Type B pancreatic cell (in vitro differentiated cells): ENCODE measurements around the gene POLR2J2. TPM values are rescaled to one million over a fixed set of nuclear protein-coding genes. Genes with fewer than 3 reads are reported as not detected.
"Not testable (repeated sequence)": the region's sequence is repeated elsewhere in the genome, so short reads cannot be mapped to it uniquely, and the experiment has no call there.

Experiments used
- DNase-seq: peaks from one replicate; pipeline ENCODE4 v3.0.0; 2021; ENCODE audit warnings: mixed read lengths; ENCODE audit not compliant: unreplicated experiment; ENCODE audit errors: extremely low spot score
- H3K27ac Mint-ChIP-seq: 2 replicates; pipeline ENCODE4 v1.8.0; 2021; ENCODE audit warnings: mild to moderate bottlenecking, mixed read lengths
- H3K27me3 Mint-ChIP-seq: 2 replicates; pipeline ENCODE4 v1.8.0; 2021; ENCODE audit warnings: mixed read lengths
- H3K36me3 Mint-ChIP-seq: 2 replicates; pipeline ENCODE4 v1.8.0; 2021; ENCODE audit warnings: mixed read lengths
- H3K4me1 Mint-ChIP-seq: one replicate; pipeline ENCODE4 v1.8.0; 2021; ENCODE audit warnings: mixed read lengths; ENCODE audit not compliant: unreplicated experiment
- H3K4me3 Mint-ChIP-seq: 2 replicates; pipeline ENCODE4 v1.8.0; 2021; ENCODE audit warnings: mild to moderate bottlenecking, mixed read lengths
- H3K9me3 Mint-ChIP-seq: 2 replicates; pipeline ENCODE4 v1.8.0; 2021; ENCODE audit warnings: mixed read lengths
- total RNA-seq: library from RNA; stranded (reverse); gene quantifications from 2 replicates; pipeline ENCODE4 v1.2.1, GENCODE V29; 2021; ENCODE audit warnings: low replicate concordance

POLR2J2 gene
- total RNA-seq, 1 donor from 2014 or later = 9.4 TPM

DNA sequence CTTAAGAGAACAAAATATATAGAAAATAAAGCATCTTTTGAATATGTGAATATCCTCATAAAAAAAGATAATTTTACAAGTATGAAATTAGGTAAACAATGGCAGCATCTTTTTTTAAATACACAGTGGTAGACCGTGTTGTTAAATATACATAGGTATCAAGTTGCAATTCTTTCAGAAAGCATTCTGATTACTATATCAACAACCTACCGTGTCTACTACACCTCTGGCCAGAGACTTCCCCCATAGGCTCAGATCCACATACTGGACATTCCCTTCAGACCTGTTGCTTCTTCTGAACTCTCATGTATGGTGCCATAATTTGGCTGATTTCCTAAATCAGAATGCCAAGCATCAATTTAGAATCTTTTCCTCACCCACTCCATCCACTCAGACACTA is 22.5 kb upstream of the POLR2J2 start:
- H3K4me1 Mint-ChIP-seq, DNase-seq, H3K36me3 Mint-ChIP-seq, H3K27ac Mint-ChIP-seq, H3K4me3 Mint-ChIP-seq, H3K9me3 Mint-ChIP-seq: not testable (repeated sequence)
- H3K27me3 Mint-ChIP-seq = peaks cover 33% of the 10 kb centered on the region

DNA sequence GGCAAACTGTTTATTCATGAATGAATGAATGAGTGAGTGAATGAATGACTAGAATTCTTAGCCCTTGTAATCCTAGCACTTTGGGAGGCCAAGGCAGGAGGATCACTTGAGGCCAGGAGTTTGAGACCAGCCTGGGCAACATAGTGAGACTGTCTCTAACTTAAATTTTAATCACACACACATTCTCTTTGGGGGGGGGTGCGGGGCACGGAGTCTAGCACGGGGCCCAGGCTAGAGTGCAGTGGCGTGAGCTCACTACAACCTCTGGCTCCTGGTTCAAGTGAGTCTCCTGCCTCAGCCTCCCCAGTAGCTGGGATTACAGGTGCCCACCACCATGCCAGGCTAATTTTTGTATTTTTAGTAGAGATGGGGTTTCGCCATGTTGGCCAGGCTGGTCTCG is 19.1 kb upstream of the POLR2J2 start:
- H3K27me3 Mint-ChIP-seq = peaks cover 27% of the 10 kb centered on the region
- not testable (repeated sequence) for H3K27ac Mint-ChIP-seq, DNase-seq, H3K4me1 Mint-ChIP-seq, H3K9me3 Mint-ChIP-seq, H3K36me3 Mint-ChIP-seq, H3K4me3 Mint-ChIP-seq

DNA sequence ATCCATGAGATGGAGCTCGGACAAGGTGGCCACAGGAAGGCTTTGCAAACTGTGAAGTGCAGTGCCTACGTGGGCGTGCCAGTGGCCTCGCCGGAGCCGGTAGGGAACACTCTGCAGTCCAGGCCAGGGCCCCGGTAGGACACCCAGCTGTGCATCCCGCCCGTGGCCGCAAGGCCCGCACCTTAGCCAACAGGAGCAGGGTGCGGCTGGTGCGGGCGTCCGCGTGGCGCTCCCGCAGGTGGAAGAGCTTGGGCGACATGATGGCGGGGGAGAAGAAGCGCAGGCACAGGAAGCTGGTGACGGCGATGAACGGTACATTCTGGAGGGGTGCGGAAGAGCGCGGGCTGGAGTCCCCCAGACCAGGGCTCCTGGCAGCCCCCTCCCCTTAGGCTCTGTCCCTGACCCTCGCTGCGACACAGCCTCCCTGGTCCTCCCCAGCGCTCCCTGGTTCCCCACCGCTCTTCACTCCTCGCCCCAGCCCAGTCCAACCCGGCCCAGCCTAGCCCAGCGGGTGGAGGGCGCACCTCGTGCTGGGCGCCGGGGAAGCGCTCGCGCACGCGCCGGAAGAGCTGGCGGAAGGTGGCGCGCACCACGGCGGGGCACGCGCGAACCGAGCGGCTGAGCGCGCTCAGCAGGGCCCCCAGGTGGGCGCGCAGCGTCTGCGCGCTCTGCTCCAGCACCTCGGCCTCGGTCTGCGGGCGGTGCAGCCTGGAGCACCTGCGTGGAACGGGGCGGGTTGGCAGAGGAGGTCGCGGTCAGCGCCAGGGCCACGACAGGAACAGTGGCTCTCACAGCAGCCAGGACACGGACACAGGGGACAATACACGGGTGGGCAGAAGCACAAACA is 18.2 kb upstream of the POLR2J2 start:
- H3K36me3 Mint-ChIP-seq, H3K27ac Mint-ChIP-seq, H3K4me3 Mint-ChIP-seq, H3K9me3 Mint-ChIP-seq, DNase-seq, H3K4me1 Mint-ChIP-seq: not testable (repeated sequence)
- peaks cover 25% of the 10 kb centered on the region for H3K27me3 Mint-ChIP-seq

DNA sequence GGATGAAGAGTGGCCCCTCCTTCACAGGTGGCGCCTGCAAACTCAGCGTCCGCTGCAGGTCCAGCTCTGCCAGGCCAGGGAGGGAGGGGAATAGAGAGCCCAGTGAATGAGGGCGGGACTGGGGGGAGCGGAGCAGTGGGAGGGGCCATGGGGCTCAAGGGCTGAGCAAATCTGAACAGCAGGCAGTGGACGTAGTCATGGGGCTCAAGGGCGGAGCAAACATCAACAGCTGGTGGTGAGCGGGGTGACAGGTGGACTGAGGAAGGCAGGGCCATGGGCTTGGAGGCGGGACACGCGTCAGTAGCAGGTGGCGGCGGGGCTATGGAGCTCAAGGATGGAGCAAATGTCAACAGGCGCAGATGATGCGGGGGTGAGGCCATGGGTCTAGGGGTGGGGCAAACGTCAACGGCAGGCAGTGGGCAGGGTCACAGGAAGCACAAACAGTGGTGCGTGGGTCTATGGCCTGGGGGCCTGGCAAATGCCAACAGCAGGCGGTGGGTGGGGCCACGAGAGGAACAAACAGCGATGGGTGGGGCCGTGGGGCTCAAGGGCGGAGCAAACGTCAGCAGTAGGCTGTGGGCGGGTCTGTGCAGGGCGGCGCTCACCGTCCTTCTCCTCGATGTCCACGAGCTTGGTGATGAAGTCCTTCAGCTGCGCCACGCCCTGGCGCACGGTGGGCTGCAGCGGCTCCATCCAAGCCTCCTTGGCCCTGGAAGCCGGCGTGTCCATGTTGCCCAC is 17.0 kb upstream of the POLR2J2 start:
- H3K27ac Mint-ChIP-seq, H3K36me3 Mint-ChIP-seq, H3K9me3 Mint-ChIP-seq, H3K4me1 Mint-ChIP-seq, H3K4me3 Mint-ChIP-seq, DNase-seq: not testable (repeated sequence)
- peaks cover 19% of the 10 kb centered on the region for H3K27me3 Mint-ChIP-seq

DNA sequence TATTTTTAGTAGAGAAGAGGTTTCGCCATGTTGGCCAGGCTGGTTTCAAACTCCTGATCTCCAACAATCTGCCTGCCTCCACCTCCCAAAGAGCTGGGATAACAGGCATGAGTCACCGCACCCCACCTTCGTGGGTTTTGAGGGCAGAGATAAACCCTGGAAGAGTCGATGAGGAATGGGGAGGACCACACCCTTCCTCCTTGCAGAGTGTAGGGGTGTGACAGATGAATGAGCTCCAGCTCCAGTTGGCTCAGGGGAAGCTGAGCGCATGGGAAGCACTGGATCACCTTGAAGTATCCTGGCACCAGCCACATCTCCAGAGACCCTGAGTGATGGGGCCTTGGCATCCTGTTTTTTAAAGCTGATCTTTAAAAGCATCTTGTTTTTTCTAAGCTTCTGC is 11.1 kb upstream of the POLR2J2 start:
- not testable (repeated sequence) for H3K36me3 Mint-ChIP-seq, DNase-seq, H3K27me3 Mint-ChIP-seq, H3K27ac Mint-ChIP-seq, H3K4me3 Mint-ChIP-seq, H3K4me1 Mint-ChIP-seq, H3K9me3 Mint-ChIP-seq

GRCh38 chr7:102680780-102681179 is 9.3 kb upstream of the POLR2J2 start:
- not testable (repeated sequence) for H3K27ac Mint-ChIP-seq

DNA sequence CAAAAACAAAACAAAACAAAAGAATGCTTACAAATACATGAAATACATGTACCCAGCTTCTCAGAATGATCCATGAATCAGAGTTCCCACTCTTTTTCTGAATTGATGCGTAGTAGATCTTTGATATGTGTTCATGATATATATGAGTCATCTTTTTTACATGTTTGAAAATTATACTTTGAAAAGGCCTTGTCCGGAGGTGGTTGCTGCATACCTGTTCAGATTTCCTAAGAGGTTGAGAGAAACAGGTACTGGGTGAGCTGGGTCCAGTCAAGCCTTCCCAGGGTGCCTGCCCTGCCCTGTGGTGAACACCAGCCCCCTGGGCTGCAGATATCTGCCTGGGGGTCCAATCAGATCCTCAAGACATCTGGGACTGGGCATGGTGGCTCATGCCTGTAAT is 4.1 kb upstream of the POLR2J2 start:
- not testable (repeated sequence) for H3K9me3 Mint-ChIP-seq, H3K27me3 Mint-ChIP-seq, DNase-seq, H3K4me3 Mint-ChIP-seq, H3K36me3 Mint-ChIP-seq, H3K4me1 Mint-ChIP-seq, H3K27ac Mint-ChIP-seq

More at GRCh38 chr7:102680780-102681179, 9.3 kb upstream of the POLR2J2 start:
- not testable (repeated sequence) for DNase-seq, H3K27me3 Mint-ChIP-seq, H3K9me3 Mint-ChIP-seq, H3K4me1 Mint-ChIP-seq, H3K4me3 Mint-ChIP-seq, H3K36me3 Mint-ChIP-seq

GRCh38 chr7:102673447-102674067 is 2.1 kb upstream of the POLR2J2 start:
- not testable (repeated sequence) for H3K27ac Mint-ChIP-seq, H3K4me1 Mint-ChIP-seq, H3K36me3 Mint-ChIP-seq, H3K9me3 Mint-ChIP-seq, DNase-seq, H3K4me3 Mint-ChIP-seq, H3K27me3 Mint-ChIP-seq

- not testable (repeated sequence) for H3K4me1 Mint-ChIP-seq, DNase-seq, H3K9me3 Mint-ChIP-seq, H3K4me3 Mint-ChIP-seq, H3K27me3 Mint-ChIP-seq, H3K27ac Mint-ChIP-seq, H3K36me3 Mint-ChIP-seq
These were observed 469 bp upstream of the POLR2J2 start for GRCh38 chr7:102671956-102672307.

DNA sequence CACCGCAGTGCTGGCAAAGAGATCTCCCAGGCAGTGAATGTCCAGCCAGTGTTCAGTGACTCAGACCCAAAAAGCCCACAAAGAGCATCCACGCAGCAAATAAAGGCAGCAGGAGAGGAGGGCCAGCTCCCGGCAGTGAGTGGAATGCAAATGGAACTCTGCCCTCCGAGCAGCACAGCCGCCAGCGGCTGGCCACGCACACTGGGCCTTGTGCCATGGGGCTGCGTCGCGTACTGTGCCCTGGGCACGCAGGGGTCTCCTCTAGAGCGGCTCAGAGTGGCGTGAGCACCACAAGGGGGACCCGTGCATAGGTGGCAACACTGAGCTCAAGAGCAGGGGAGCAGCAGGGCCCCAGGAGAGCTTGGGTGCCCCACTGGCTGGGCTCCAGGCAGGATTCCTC is 3.9 kb downstream of the POLR2J2 start:
- H3K9me3 Mint-ChIP-seq, H3K27ac Mint-ChIP-seq, H3K4me3 Mint-ChIP-seq, DNase-seq, H3K27me3 Mint-ChIP-seq, H3K36me3 Mint-ChIP-seq, H3K4me1 Mint-ChIP-seq: not testable (repeated sequence)

DNA sequence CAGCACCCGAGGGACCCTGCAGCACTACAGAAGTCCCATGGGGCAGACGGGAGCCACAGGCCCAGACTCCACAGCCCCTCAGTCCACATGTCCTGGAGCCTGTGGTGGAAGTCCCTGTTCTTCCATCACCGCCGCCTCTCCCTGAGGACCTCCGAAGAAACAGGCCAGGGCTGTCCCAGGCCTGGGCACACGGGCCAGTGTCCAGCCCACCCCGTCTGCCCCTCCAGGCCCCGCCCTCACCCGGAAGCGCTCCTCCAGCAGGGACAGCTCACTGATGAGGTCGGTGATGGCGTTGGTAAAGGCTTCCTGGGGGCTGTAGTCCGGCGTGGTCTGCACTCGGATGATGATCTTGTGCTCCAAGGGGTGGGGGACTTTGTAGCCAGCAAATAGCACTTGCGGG is 4.6 kb downstream of the POLR2J2 start:
- not testable (repeated sequence) for H3K4me1 Mint-ChIP-seq, H3K27me3 Mint-ChIP-seq, H3K36me3 Mint-ChIP-seq, H3K27ac Mint-ChIP-seq, H3K4me3 Mint-ChIP-seq, DNase-seq, H3K9me3 Mint-ChIP-seq

GRCh38 chr7:102664765-102665164 is 6.7 kb downstream of the POLR2J2 start:
- not testable (repeated sequence) for H3K4me3 Mint-ChIP-seq, H3K36me3 Mint-ChIP-seq, H3K9me3 Mint-ChIP-seq, H3K4me1 Mint-ChIP-seq, H3K27me3 Mint-ChIP-seq, H3K27ac Mint-ChIP-seq, DNase-seq

GRCh38 chr7:102649924-102650323 is 21.5 kb downstream of the POLR2J2 start, which contains the start of gene SPDYE2B:
SPDYE2B (plus strand) TSS chr7:102650319; CDS start chr7:102652349, 2,030 bp downstream.
- DNase-seq, H3K9me3 Mint-ChIP-seq, H3K27ac Mint-ChIP-seq, H3K4me3 Mint-ChIP-seq, H3K27me3 Mint-ChIP-seq, H3K36me3 Mint-ChIP-seq, H3K4me1 Mint-ChIP-seq: not testable (repeated sequence)

GRCh38 chr7:102647813-102648212 is 23.6 kb downstream of the POLR2J2 start:
- not testable (repeated sequence) for H3K27me3 Mint-ChIP-seq, H3K4me3 Mint-ChIP-seq, DNase-seq, H3K9me3 Mint-ChIP-seq, H3K4me1 Mint-ChIP-seq, H3K36me3 Mint-ChIP-seq, H3K27ac Mint-ChIP-seq
